ENCODE measurements around the gene CTNNA3.

The CTNNA3 gene

GRCh38 chr10:66869635-66870034 lies 826.4 kb downstream of the CTNNA3 start:
- DNase-seq (ENCODE audit: low read depth in 2 of 2), result no peak

GRCh38 chr10:66862687-66863258 lies 833.2 kb downstream of the CTNNA3 start:
- DNase-seq (ENCODE audit: low read depth in 2 of 2), result no peak

- no peak for DNase-seq (ENCODE audit: low read depth in 2 of 2)
Measured at GRCh38 chr10:66860376-66860945, 835.5 kb downstream of the CTNNA3 start.

GRCh38 chr10:66852811-66853210 lies 843.2 kb downstream of the CTNNA3 start:
- DNase-seq (ENCODE audit: low read depth in 2 of 2), result no peak

- DNase-seq (ENCODE audit: low read depth in 2 of 2), result no peak
Measured at GRCh38 chr10:66848856-66849255, 847.1 kb downstream of the CTNNA3 start.

GRCh38 chr10:66844176-66844942 lies 851.6 kb downstream of the CTNNA3 start:
- DNase-seq (ENCODE audit: low read depth in 2 of 2), result no peak

- DNase-seq (ENCODE audit: low read depth in 2 of 2), result no peak
Measured at GRCh38 chr10:66843396-66843795, 852.6 kb downstream of the CTNNA3 start.

GRCh38 chr10:66842867-66843266 lies 853.1 kb downstream of the CTNNA3 start:
- no peak for DNase-seq (ENCODE audit: low read depth in 2 of 2)

GRCh38 chr10:66842371-66842770 lies 853.6 kb downstream of the CTNNA3 start:
- no peak for DNase-seq (ENCODE audit: low read depth in 2 of 2)

GRCh38 chr10:66838656-66839055 lies 857.3 kb downstream of the CTNNA3 start:
- no peak for DNase-seq (ENCODE audit: low read depth in 2 of 2)

GRCh38 chr10:66837990-66838389 lies 858.0 kb downstream of the CTNNA3 start:
- DNase-seq (ENCODE audit: low read depth in 2 of 2), result no peak

GRCh38 chr10:66837335-66837734 lies 858.7 kb downstream of the CTNNA3 start:
- no peak for DNase-seq (ENCODE audit: low read depth in 2 of 2)

GRCh38 chr10:66836771-66837170 lies 859.2 kb downstream of the CTNNA3 start:
- no peak for DNase-seq (ENCODE audit: low read depth in 2 of 2)

- no peak for DNase-seq (ENCODE audit: low read depth in 2 of 2)
Measured at GRCh38 chr10:66836057-66836456, 859.9 kb downstream of the CTNNA3 start.

GRCh38 chr10:66835400-66835799 lies 860.6 kb downstream of the CTNNA3 start:
- no peak for DNase-seq (ENCODE audit: low read depth in 2 of 2)

GRCh38 chr10:66834802-66835201 lies 861.2 kb downstream of the CTNNA3 start:
- DNase-seq (ENCODE audit: low read depth in 2 of 2), result no peak

- DNase-seq (ENCODE audit: low read depth in 2 of 2), result no peak
Measured at GRCh38 chr10:66833861-66834260, 862.1 kb downstream of the CTNNA3 start.

- DNase-seq (ENCODE audit: low read depth in 2 of 2), result no peak
Measured at GRCh38 chr10:66832781-66833422, 863.1 kb downstream of the CTNNA3 start.

- no peak for DNase-seq (ENCODE audit: low read depth in 2 of 2)
Measured at GRCh38 chr10:66828957-66829356, 867.0 kb downstream of the CTNNA3 start.

GRCh38 chr10:66827353-66827752 lies 868.6 kb downstream of the CTNNA3 start:
- DNase-seq (ENCODE audit: low read depth in 2 of 2), result no peak

GRCh38 chr10:66823301-66823700 lies 872.7 kb downstream of the CTNNA3 start:
- DNase-seq (ENCODE audit: low read depth in 2 of 2), result no peak

- DNase-seq (ENCODE audit: low read depth in 2 of 2), result no peak
Measured at GRCh38 chr10:66822801-66823200, 873.2 kb downstream of the CTNNA3 start.

- DNase-seq (ENCODE audit: low read depth in 2 of 2), result no peak
Measured at GRCh38 chr10:66819691-66820090, 876.3 kb downstream of the CTNNA3 start.
